KBM-7 (cell line): ENCODE measurements around the gene NGRN.
A peak's percentile ranks its signal among the peaks of the same experiment; 100 is the strongest.
"Not testable (repeated sequence)": the region's sequence is repeated elsewhere in the genome, so short reads cannot be mapped to it uniquely, and the experiment has no call there.

Experiments
- DNase-seq: peaks from one replicate; pipeline ENCODE4 v3.0.0-alpha.2; 2015
- in situ Hi-C: fragments of 300-500 bp; cut with MboI; formaldehyde crosslinking; loops from 2 replicates; pipeline ENCODE4 v1.14.3; 2020; ENCODE audit warnings: low sequenced_read_pairs, low pct_unique_long_range_greater_than_20kb, mixed read lengths

The NGRN gene

DNA sequence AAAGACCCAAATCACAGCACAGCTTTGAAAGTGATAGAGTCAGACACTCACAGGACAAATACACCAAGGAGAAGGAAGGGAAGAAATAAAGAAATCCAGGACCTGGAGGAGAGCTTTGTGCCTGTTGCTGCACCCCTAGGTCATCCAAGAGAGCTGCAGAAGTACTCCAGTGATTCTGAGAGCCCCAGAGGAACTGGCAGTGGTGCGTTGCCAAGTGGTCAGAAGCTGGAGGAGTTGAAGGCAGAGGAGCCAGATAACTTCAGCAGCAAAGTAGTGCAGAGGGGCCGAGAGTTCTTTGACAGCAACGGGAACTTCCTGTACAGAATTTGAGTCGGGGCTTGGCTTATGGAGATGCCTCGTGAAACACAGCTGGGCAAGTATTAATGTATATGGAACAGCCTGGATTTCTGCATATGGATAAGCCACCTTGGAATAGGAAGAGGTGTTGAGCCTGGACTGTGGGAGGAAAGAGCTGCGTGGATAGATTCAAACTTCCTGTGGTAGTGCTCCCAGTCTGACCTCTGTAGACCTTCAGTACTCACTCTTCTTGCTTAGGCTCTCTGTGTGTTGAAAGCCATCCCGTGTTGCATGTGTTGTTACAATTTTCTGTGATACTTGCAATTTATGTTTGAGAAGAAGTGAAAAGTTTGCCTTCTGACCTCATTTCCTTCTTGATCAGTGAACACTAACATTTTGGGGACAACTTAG, 6.1 kb downstream of the NGRN start:
- in situ Hi-C loops: no loop called here

GRCh38 chr15:90278467-90278866, 13.0 kb downstream of the NGRN start:
- in situ Hi-C loops, DNase-seq: not testable (repeated sequence)

More for the DNA sequence above, 6.1 kb downstream of the NGRN start:
- no peak for DNase-seq

DNA sequence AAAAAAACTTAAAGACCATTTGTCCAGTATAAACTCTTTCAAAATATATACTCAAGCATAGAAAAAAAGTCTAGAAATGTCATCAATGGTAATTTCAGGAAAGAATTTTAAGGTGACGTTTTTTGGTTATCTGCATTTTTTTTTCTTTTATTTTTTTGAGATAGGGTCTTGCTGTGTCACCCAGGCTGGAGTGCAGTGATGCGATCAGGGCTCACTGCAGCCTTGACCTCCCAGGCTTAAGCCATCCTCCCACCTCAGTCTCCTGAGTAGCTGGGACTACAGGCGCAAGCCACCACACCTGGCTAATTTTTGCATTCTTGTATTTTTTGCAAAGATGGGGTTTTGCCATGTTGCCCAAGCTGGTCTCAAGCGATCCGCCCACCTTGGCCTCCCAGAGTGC, 15.3 kb downstream of the NGRN start:
- DNase-seq, in situ Hi-C loops: not testable (repeated sequence)

GRCh38 chr15:90281637-90282036, 16.2 kb downstream of the NGRN start:
- peak; percentile 21 for DNase-seq
- in situ Hi-C loops: not testable (repeated sequence)

- in situ Hi-C loops: no loop called here
- DNase-seq: peak; percentile 45
These were observed 21.2 kb downstream of the NGRN start for GRCh38 chr15:90286678-90287077.

DNA sequence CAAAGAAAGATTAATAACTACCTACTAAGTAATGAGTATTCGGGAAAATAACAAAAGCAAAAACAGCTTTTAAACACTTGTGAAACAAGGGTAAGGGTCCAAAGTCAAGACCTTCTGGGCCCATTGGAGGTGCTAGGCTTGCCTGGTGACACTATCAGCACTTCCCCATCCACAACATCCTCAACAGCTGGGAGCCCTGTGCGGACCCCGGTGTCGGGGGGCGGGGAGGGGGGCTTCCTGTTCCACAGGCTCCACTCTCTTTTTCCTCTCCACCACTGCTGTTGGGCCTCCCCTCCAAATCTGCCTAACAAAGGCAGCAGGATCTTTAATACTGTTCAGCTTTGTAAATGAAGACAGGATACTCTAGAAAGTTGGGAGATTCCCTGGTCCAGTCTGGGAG, 21.6 kb downstream of the NGRN start:
- no peak for DNase-seq

GRCh38 chr15:90287946-90288345, 22.5 kb downstream of the NGRN start:
- in situ Hi-C loops: no loop called here
- DNase-seq: no peak

More for the DNA sequence above, 21.6 kb downstream of the NGRN start:
- in situ Hi-C loops: no loop called here

GRCh38 chr15:90291679-90292356, 26.3 kb downstream of the NGRN start:
- in situ Hi-C loops: no loop called here
- no peak for DNase-seq

DNA sequence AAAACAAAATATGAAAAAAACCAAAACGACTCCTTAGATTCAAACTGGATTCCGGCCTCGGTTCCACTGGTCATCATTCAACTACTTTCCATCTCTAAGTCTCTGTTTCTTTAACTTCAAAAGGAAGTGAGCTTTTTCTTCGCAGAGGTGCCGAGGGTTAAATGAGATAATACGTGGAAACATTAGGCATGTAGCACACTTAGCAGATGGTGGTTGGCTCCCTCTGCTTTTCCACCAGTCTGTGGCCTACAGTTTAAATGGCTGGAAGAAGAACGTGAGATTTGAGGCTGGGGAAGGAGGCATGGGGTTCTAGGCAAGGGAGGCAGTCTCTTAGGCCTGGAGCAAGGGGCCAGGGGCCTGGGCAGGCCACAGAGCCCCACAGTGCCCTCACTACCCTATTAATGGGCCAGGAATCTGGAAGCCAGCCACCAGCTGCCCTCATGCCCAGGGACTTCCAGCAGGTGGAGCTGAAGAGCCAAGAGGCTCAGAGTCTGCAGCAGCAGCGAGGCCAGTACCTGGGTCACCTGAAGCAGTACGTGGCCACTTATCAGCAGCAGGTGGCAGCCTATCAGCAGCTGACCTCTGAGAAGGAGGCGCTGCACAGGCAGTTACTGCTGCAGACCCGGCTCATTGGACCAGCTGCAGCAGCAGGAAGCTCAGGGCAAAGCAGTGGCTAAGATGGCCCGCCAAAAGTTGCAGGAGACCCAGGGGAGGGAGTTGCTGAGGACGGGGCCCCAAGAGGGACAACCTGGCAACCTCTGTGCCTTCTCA, 27.8 kb downstream of the NGRN start:
- peak; percentile 78 for DNase-seq
- in situ Hi-C loops: not testable (repeated sequence)

DNA sequence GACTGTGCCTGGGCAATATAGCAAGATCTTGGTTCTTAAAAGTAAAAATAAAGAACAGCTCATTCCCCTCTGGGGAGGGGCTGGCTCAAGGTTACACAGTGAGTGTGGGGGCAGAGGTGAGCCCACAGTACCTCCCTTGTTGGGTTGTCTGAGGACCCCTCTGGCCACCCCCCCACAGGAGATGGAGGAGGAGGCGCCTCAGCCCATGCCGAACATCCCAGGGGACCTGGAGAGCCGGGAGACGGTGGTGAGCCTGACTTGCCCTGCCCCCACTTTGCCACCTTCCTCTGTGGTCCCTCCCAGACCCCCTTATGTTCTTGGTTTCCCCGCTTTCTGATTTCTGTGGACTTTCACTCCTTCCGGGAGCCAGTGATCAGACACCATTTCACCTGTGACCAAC, 28.7 kb downstream of the NGRN start:
- no peak for DNase-seq
- in situ Hi-C loops: no loop called here

- no peak for DNase-seq
- in situ Hi-C loops: no loop called here
These were observed 29.3 kb downstream of the NGRN start for GRCh38 chr15:90294601-90295269.

- DNase-seq: no peak
- in situ Hi-C loops: no loop called here
These were observed 29.8 kb downstream of the NGRN start for GRCh38 chr15:90295270-90295648.

- in situ Hi-C loops, DNase-seq: not testable (repeated sequence)
These were observed 30.9 kb downstream of the NGRN start for GRCh38 chr15:90296316-90296884.

DNA sequence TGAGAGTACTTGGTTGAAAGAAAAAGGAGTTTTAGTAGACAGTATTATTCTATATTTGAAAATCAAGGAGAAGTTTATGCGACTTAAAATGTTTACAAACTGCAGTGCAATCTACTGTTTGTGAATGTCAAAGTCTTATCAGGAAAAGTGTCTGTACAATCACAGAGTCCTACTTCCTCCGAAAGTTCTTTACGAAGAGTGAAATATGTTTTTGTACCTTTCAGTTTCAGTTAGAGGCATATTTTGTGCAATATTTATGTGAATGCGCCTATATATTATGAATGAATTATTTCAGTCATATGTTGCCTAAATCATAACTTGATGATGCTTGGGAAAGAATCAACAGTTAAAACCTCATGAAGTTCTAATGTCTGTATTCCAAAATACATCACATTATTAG, 31.5 kb downstream of the NGRN start:
- in situ Hi-C loops: no loop called here

DNA sequence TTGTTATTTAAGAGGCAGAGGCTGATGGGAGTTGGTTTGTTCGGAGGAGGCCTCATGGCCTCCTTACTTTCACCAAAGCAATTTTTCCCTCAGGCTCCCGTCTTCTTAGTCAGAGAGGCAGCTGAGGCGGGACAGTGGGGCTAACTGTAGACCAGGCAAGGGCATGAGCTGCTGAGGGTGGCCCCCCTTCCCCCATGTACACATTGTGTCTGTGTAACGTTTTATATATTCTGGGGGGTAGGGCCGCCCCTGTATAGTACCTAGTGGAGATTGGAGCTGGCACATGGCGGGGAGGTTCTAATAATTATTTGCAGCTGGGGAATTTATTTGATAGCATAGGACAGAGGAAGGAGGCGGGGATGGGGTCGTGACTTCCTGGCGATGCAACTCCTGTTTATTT, 35.1 kb downstream of the NGRN start:
- in situ Hi-C loops: no loop called here
- no peak for DNase-seq

More for the DNA sequence above, 31.5 kb downstream of the NGRN start:
- no peak for DNase-seq

DNA sequence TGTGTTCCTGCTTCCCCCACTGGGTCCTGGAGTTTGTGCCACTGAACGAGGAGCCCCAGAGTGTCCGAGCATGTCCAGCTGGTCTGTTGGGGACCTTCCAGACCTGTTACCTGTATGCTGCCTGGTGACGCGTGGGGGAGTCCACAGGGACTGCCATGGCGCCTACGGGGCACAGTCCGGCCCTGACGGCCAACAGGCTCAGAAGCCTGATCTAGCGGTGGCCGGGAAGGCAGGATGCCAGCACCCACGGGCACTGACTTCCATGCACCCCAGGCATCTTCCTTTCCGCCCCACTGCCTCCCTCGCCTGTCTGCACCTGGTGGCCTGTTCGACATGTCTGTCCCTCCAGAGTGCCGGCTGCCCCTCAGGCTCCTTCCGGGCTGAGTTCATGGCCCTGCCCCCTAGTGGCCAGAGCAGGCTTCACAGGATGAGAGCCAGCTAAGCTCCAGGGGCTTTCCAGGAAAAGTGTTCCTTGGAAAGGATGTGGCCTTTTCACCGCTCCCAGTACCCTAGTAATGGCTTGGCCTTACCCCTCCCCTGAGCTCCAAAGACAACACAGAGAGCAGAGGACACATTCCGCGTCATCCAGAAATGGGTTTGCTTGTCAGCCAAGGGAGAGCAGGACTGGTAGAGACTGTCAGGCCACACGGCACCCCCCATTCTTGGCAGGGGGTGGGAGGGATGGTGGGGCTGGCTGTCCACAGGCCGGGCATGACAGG, 35.7 kb downstream of the NGRN start:
- in situ Hi-C loops: no loop called here
- peak; percentile 58 for DNase-seq

DNA sequence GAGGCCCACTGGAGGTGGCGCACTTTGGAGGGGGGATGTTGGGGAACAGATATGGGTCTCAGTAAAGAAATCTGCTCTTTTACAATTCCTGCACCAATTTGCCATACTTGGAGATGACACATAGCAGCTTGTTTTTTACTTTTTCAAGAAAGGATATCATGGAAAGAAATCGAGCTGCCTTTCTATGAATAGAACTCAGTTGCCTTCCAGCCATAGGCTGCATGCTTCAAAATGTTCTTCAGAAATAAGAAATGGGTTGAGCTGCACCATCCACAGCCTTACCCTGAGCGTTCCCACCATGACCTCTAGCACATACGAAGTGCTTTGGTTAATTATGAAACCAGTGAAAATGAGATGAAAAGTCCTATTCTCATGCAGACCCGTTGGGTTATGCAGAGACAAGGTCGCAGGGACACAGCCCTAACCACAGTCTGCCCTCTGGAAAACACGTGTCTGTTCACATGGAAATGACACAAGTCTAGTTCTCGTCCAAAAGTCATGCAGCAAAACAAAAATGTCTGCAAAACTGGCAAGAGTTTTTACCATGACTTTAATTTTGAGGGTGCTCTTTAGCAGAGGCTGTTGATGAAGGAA, 36.3 kb downstream of the NGRN start:
- in situ Hi-C loops: no loop called here
- DNase-seq: no peak

DNA sequence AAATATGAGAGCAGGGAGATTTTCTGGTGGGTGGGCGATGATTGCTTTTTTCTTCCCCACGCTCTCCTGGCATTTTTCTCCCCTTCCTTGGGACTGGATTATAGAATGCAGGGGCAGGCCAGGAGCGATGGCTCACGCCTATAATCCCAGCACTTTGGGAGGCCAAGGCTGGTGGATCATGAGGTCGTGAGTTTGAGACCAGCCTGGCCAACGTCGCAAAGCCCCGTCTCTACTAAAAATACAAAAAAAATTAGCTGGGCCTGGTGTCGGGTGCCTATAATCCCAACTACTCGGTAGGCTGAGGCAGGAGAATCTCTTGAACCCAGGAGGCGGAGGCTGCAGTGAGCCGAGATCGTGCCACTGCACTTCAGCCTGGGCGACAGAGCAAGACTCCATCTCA, 39.9 kb downstream of the NGRN start:
- DNase-seq, in situ Hi-C loops: not testable (repeated sequence)
